CD4-positive, alpha-beta T cell (primary cell): Measurements from ENCODE around the gene UNC5CL. TPM values are rescaled to one million over a fixed set of nuclear protein-coding genes. Genes with fewer than 3 reads are reported as not detected.

Experiments used
- ATAC-seq: fragments of 200-7000 bp; cut with Tn5 transposase; one replicate; pipeline ENCODE4 v1.10.0; 2022; ENCODE audit warnings: mild to moderate bottlenecking; ENCODE audit not compliant: poor library complexity
- CTCF ChIA-PET: fragments of 350-600 bp; sonication (Branson Sonifier 250); formaldehyde crosslinking; loops from one replicate; lab custom pipeline; 2021; ENCODE audit warnings: antibody characterized with exemption, inconsistent platforms; lab: Charles Lee
- POLR2A ChIA-PET: fragments of 350-600 bp; sonication (Branson Sonifier 250); formaldehyde crosslinking; loops from one replicate; lab custom pipeline; 2021; ENCODE audit warnings: antibody characterized with exemption, inconsistent platforms; lab: Charles Lee
- DNase-seq, 14 experiments: peaks; one replicate each; pipeline ENCODE4 v3.0.0-alpha.2; 2013 to 2020; ENCODE audit warnings: mixed read lengths in 2 of 14
- H3K27ac ChIP-seq, 2 donors: one replicate each; pipeline versions ENCODE4 v1.5.1 to v1.7.0; 2013; ENCODE audit warnings: low read length in 2 of 2, low read depth in 1 of 2, mild to moderate bottlenecking in 1 of 2
- H3K27me3 ChIP-seq, 2 experiments: 1 replicate in 1 of 2; 2 replicates in 1 of 2; pipeline versions ENCODE4 v1.6.1 to v1.7.0; 2013; ENCODE audit warnings: low read length in 2 of 2, control low read depth in 1 of 2, mild to moderate bottlenecking in 1 of 2, moderate library complexity in 1 of 2; ENCODE audit not compliant: insufficient read depth in 2 of 2, control insufficient read depth in 1 of 2
- H3K36me3 ChIP-seq: one replicate; pipeline ENCODE4 v1.6.1; 2013; ENCODE audit warnings: low read length, control low read depth; ENCODE audit not compliant: insufficient read depth
- H3K4me1 ChIP-seq: one replicate; pipeline ENCODE4 v1.6.1; 2013; ENCODE audit warnings: low read length, control low read depth; ENCODE audit not compliant: insufficient read depth
- H3K4me3 ChIP-seq: one replicate; pipeline ENCODE4 v1.5.1; 2013; ENCODE audit warnings: mild to moderate bottlenecking, low read length, moderate library complexity
- H3K9me3 ChIP-seq, 2 experiments: 1 replicate in 1 of 2; 2 replicates in 1 of 2; pipeline versions ENCODE4 v1.6.1 to v1.7.0; 2013; ENCODE audit warnings: low read length in 2 of 2, mild to moderate bottlenecking in 2 of 2, control low read depth in 1 of 2, moderate library complexity in 1 of 2; ENCODE audit not compliant: control insufficient read depth in 1 of 2, insufficient read depth in 1 of 2
- H3K27ac Mint-ChIP-seq: one replicate; pipeline ENCODE4 v1.8.0; 2020; ENCODE audit warnings: mixed read lengths
- H3K27me3 Mint-ChIP-seq: one replicate; pipeline ENCODE4 v1.8.0; 2021; ENCODE audit warnings: mixed read lengths
- H3K36me3 Mint-ChIP-seq: one replicate; pipeline ENCODE4 v1.8.0; 2021; ENCODE audit warnings: low read depth, mixed read lengths
- H3K4me1 Mint-ChIP-seq: one replicate; pipeline ENCODE4 v1.8.0; 2021; ENCODE audit warnings: low read depth, mixed read lengths
- H3K4me3 Mint-ChIP-seq: one replicate; pipeline ENCODE4 v1.8.0; 2020; ENCODE audit warnings: mild to moderate bottlenecking, mixed read lengths
- H3K9me3 Mint-ChIP-seq: one replicate; pipeline ENCODE4 v1.8.0; 2020; ENCODE audit warnings: mixed read lengths
- CTCF ChIP-seq: fragments of 200-600 bp; IDR thresholded peaks from one replicate; pipeline ENCODE4 v1.8.0; 2022; ENCODE audit warnings: antibody characterized with exemption, mild to moderate bottlenecking
- intact Hi-C, 2 experiments: fragments of 100-400 bp; cut with DNase I in 1 of 2; cut with micrococcal nuclease in 1 of 2; formaldehyde crosslinking; loops; one replicate each; pipeline versions ENCODE4 v1.15.1 to v1.9.0; 2023 to 2025; cut with DNase I, micrococcal nuclease
- total RNA-seq, 174 experiments: library from RNA in 2 of 174; stranded (reverse) in 2 of 174; gene quantifications; one replicate each; pipeline ENCODE4 v1.2.3 and lab custom pipeline; 2021 to 2026

The UNC5CL gene
- total RNA-seq, 2 experiments from 2014 or later = 2.5 to 2.9 TPM

GRCh38 chr6:41014780-41015179 is 24.2 kb downstream of the UNC5CL start:
- no peak for TF ChIP-seq CTCF
- ChIA-PET CTCF (no interaction called here), POLR2A (no interaction called here)
- H3K4me3 ChIP-seq = no peak overlapping the region
- Mint-ChIP-seq H3K36me3 (peaks cover 6% of the 10 kb centered on the region), H3K27ac (no peak overlapping the region), H3K4me1 (no peaks in the 10 kb centered on the region), H3K4me3 (no peak overlapping the region), H3K9me3 (no peaks in the 10 kb centered on the region), H3K27me3 (no peaks in the 10 kb centered on the region)
- H3K27me3 ChIP-seq = no peaks in the 10 kb centered on the region
- ATAC-seq (no peak), DNase-seq (no peak)
- H3K4me1 ChIP-seq = no peaks in the 10 kb centered on the region
- H3K9me3 ChIP-seq = peaks cover 0 to 7% of the 10 kb centered on the region in 2 experiments
- no peak overlapping the region for H3K27ac ChIP-seq
- intact Hi-C loops = no loop called here
- no peaks in the 10 kb centered on the region for H3K36me3 ChIP-seq

- Histone ChIP-seq H3K36me3 (no peaks in the 10 kb centered on the region), H3K4me1 (no peaks in the 10 kb centered on the region), H3K4me3 (no peak overlapping the region), H3K9me3 (peaks cover 0 to 7% of the 10 kb centered on the region in 2 experiments), H3K27ac (no peak overlapping the region), H3K27me3 (no peaks in the 10 kb centered on the region)
- no peaks in the 10 kb centered on the region for H3K9me3 Mint-ChIP-seq
- intact Hi-C loops = no loop called here
- H3K27ac Mint-ChIP-seq = no peak overlapping the region
- CTCF ChIA-PET = interaction anchor here (2.0 kb wide), 1 partner anchor 14 kb away, joined by 8 read pairs; no protein-coding TSS in a partner anchor
- POLR2A ChIA-PET = no interaction called here
- no peak for DNase-seq
- peaks cover under 1% of the 10 kb centered on the region for H3K36me3 Mint-ChIP-seq
- H3K27me3 Mint-ChIP-seq = no peaks in the 10 kb centered on the region
- TF ChIP-seq CTCF = no peak
- no peak overlapping the region for H3K4me3 Mint-ChIP-seq
- H3K4me1 Mint-ChIP-seq = no peaks in the 10 kb centered on the region
- no peak for ATAC-seq
Observed at GRCh38 chr6:41013466-41014153, 25.4 kb downstream of the UNC5CL start.

GRCh38 chr6:41011673-41012072 is 27.3 kb downstream of the UNC5CL start:
- H3K4me1 Mint-ChIP-seq = no peaks in the 10 kb centered on the region
- H3K27me3 Mint-ChIP-seq = no peaks in the 10 kb centered on the region
- Histone ChIP-seq H3K4me1 (no peaks in the 10 kb centered on the region), H3K27me3 (no peaks in the 10 kb centered on the region), H3K27ac (no peak overlapping the region), H3K36me3 (no peaks in the 10 kb centered on the region), H3K4me3 (no peak overlapping the region), H3K9me3 (no peaks in the 10 kb centered on the region)
- ATAC-seq = no peak
- intact Hi-C loops = no loop called here
- H3K9me3 Mint-ChIP-seq = no peaks in the 10 kb centered on the region
- H3K4me3 Mint-ChIP-seq = no peak overlapping the region
- CTCF ChIA-PET = interaction anchor here (2.0 kb wide), 1 partner anchor 16 kb away, joined by 8 read pairs; no protein-coding TSS in a partner anchor
- TF ChIP-seq CTCF = no peak
- no peaks in the 10 kb centered on the region for H3K36me3 Mint-ChIP-seq
- H3K27ac Mint-ChIP-seq = no peak overlapping the region
- no peak for DNase-seq
- POLR2A ChIA-PET = no interaction called here
